HCT116 (cell line): ENCODE data around the gene CFAP99. TPM values are rescaled to one million over a fixed set of nuclear protein-coding genes. Genes with fewer than 3 reads are reported as not detected.

ENCODE experiments used
- ATAC-seq: fragments of 200-7000 bp; cut with Tn5 transposase; 2 replicates; pipeline ENCODE4 v1.9.1; 2020; ENCODE audit warnings: mild to moderate bottlenecking, moderate library complexity
- BruUV-seq: library from RNA; stranded (reverse); fragments of 400-500 nt; replicated peaks from 2 replicates; lab custom pipeline; 2021; lab: Mats Ljungman, UMichigan
- CTCF ChIA-PET: fragments of 300-600 bp; sonication (Branson Sonifier 250); formaldehyde crosslinking; loops from one replicate; lab custom pipeline; 2021; ENCODE audit warnings: antibody characterized with exemption; lab: Charles Lee
- POLR2A ChIA-PET: fragments of 300-600, 350-600 bp; sonication (Branson Sonifier 250); formaldehyde crosslinking; loops from one replicate; lab custom pipeline; 2021; ENCODE audit warnings: antibody characterized with exemption; lab: Charles Lee
- RAD21 ChIA-PET, 2 experiments: fragments of 300-600 bp; sonication (Branson Sonifier 250); formaldehyde crosslinking; loops; one replicate each; lab custom pipeline; 2023; ENCODE audit warnings: low total read pairs in 2 of 2; ENCODE audit not compliant: uncharacterized antibody in 2 of 2, unreplicated experiment in 2 of 2, low non-redundant PET in 1 of 2; lab: Charles Lee
- DNase-seq: peaks from one replicate; pipeline ENCODE4 v3.0.0-alpha.2; 2010; ENCODE audit warnings: low read depth, low spot score
- H2AFZ ChIP-seq: fragments of 200-600 bp; shearing (Covaris generic), sonication (generic); 2 replicates; pipeline ENCODE4 v1.6.1; 2017; ENCODE audit warnings: low read depth, mixed run types, mixed read lengths, antibody characterized with exemption, low read length; ENCODE audit not compliant: poor library complexity, severe bottlenecking
- H3K27ac ChIP-seq: 2 replicates; pipeline ENCODE4 v1.5.1; 2012; ENCODE audit warnings: low read depth, low read length
- H3K27me3 ChIP-seq: fragments of 200-600 bp; sonication (generic); 2 replicates; pipeline ENCODE4 v1.6.1; 2016; ENCODE audit warnings: mixed run types, low read length, mixed read lengths; ENCODE audit not compliant: insufficient read depth
- H3K36me3 ChIP-seq, 2 experiments: fragments of 200-500 bp in 1 of 2; fragments of 200-600 bp in 1 of 2; sonication (Bioruptor generic) in 1 of 2; sonication (generic) in 1 of 2; 2 replicates each; pipeline versions ENCODE4 v1.5.1 to v1.6.1; 2014 to 2016; ENCODE audit warnings: low read length in 2 of 2, inconsistent platforms in 1 of 2, mixed read lengths in 1 of 2, mixed run types in 1 of 2; ENCODE audit not compliant: insufficient read depth in 2 of 2, control insufficient read depth in 1 of 2
- H3K4me1 ChIP-seq, 2 experiments: fragments of 200-600 bp in 1 of 2; sonication (generic) in 1 of 2; 2 replicates each; pipeline versions ENCODE4 v1.5.1 to v1.6.1; 2012 to 2017; ENCODE audit warnings: low read length in 2 of 2, inconsistent platforms in 1 of 2, mild to moderate bottlenecking in 1 of 2, mixed read lengths in 1 of 2, mixed run types in 1 of 2, moderate library complexity in 1 of 2; ENCODE audit not compliant: insufficient read depth in 2 of 2, control insufficient read depth in 1 of 2
- H3K4me2 ChIP-seq: fragments of 200-600 bp; sonication (generic); 2 replicates; pipeline ENCODE4 v1.6.1; 2017; ENCODE audit warnings: mixed run types, low read length, mixed read lengths
- H3K4me3 ChIP-seq, 2 experiments: fragments of 200-600 bp in 1 of 2; sonication (generic) in 1 of 2; replicated peaks in 1 of 2; 2 replicates each; pipeline ENCODE4 v1.5.1; 2011 to 2016; ENCODE audit warnings: low read length in 2 of 2, control low read depth in 1 of 2, low read depth in 1 of 2, mild to moderate bottlenecking in 1 of 2, mixed read lengths in 1 of 2, mixed run types in 1 of 2
- H3K79me2 ChIP-seq: fragments of 200-600 bp; sonication (generic); 2 replicates; pipeline ENCODE4 v1.6.1; 2017; ENCODE audit warnings: mild to moderate bottlenecking, mixed run types, low read length, moderate library complexity, mixed read lengths; ENCODE audit not compliant: insufficient read depth
- H3K9ac ChIP-seq: fragments of 200-600 bp; sonication (generic); 2 replicates; pipeline ENCODE4 v1.6.1; 2016; ENCODE audit warnings: low read length, mixed read lengths
- H3K9me2 ChIP-seq: fragments of 200-600 bp; sonication (generic), shearing (Covaris generic); 2 replicates; pipeline ENCODE4 v1.6.1; 2017; ENCODE audit warnings: mixed run types, mild to moderate bottlenecking, moderate library complexity; ENCODE audit not compliant: insufficient read depth
- H3K9me3 ChIP-seq, 2 experiments: fragments of 200-500 bp in 1 of 2; fragments of 200-600 bp in 1 of 2; sonication (Bioruptor generic) in 1 of 2; sonication (generic) in 1 of 2; 2 replicates each; pipeline ENCODE4 v1.6.1; 2014 to 2017; ENCODE audit warnings: low read length in 2 of 2, mixed read lengths in 2 of 2, inconsistent platforms in 1 of 2, low read depth in 1 of 2, mild to moderate bottlenecking in 1 of 2, mixed run types in 1 of 2, moderate library complexity in 1 of 2; ENCODE audit not compliant: control insufficient read depth in 1 of 2, insufficient read depth in 1 of 2
- H4K20me1 ChIP-seq: fragments of 200-600 bp; sonication (generic), shearing (Covaris generic); 2 replicates; pipeline ENCODE4 v1.6.1; 2017; ENCODE audit warnings: mixed run types, mild to moderate bottlenecking, moderate library complexity; ENCODE audit not compliant: insufficient read depth
- CEBPB ChIP-seq: IDR thresholded peaks from 2 replicates; pipeline ENCODE4 v1.6.1; 2012; ENCODE audit warnings: low read depth
- ELF1 ChIP-seq: IDR thresholded peaks from 2 replicates; pipeline ENCODE4 v1.6.1; 2012; ENCODE audit warnings: low read depth, borderline replicate concordance
- EZH2 ChIP-seq: fragments of 200-600 bp; sonication (generic); IDR thresholded peaks from 2 replicates; pipeline ENCODE4 v1.6.1; 2017; ENCODE audit warnings: antibody characterized with exemption, mixed run types
- EZH2phosphoT487 ChIP-seq: fragments of 200-600 bp; IDR thresholded peaks from 2 replicates; pipeline ENCODE4 v1.6.1; 2018; ENCODE audit warnings: antibody characterized with exemption, borderline replicate concordance
- JUND ChIP-seq: IDR thresholded peaks from 2 replicates; pipeline ENCODE4 v1.6.1; 2012
- POLR2A ChIP-seq: IDR thresholded peaks from 2 replicates; pipeline ENCODE4 v1.7.0; 2011; ENCODE audit warnings: borderline replicate concordance; ENCODE audit not compliant: insufficient read depth, insufficient read length; ENCODE audit errors: extremely low read depth
- SIN3A ChIP-seq: IDR thresholded peaks from 2 replicates; pipeline ENCODE4 v1.6.1; 2012; ENCODE audit warnings: low read depth
- TCF7L2 ChIP-seq: IDR thresholded peaks from 2 replicates; pipeline ENCODE4 v1.7.0; 2011; ENCODE audit warnings: borderline replicate concordance, inconsistent platforms; ENCODE audit not compliant: insufficient read depth, insufficient read length; ENCODE audit errors: extremely low read depth
- YY1 ChIP-seq: IDR thresholded peaks from 2 replicates; pipeline ENCODE4 v1.6.1; 2011; ENCODE audit warnings: low read length, low read depth, moderate library complexity, mild to moderate bottlenecking; ENCODE audit not compliant: insufficient replicate concordance; ENCODE audit errors: extremely low read depth
- ZFX ChIP-seq: fragments of 450-650 bp; IDR thresholded peaks from 2 replicates; pipeline ENCODE4 v1.6.1; 2017
- intact Hi-C: fragments of 100-400 bp; cut with micrococcal nuclease; formaldehyde crosslinking; loops from 2 replicates; pipeline ENCODE4 v1.10.0; 2022
- total RNA-seq: library from RNA; stranded (reverse); gene quantifications from one replicate; pipeline ENCODE4 v1.2.1, GENCODE V29; 2021; ENCODE audit not compliant: unreplicated experiment
- TF ChIP-seq, protein P1 (sequence below), 3 experiments: fragments of 200-600 bp in 1 of 3; sonication (generic) in 1 of 3; IDR thresholded peaks in 2 of 3; conservative IDR thresholded peaks in 1 of 3; 2 replicates each; pipeline ENCODE4 v1.5.1; 2012 to 2017; ENCODE audit warnings: low read depth in 2 of 3, low read length in 2 of 3, antibody characterized with exemption in 1 of 3, borderline replicate concordance in 1 of 3, control low read depth in 1 of 3, mild to moderate bottlenecking in 1 of 3, mixed read lengths in 1 of 3, mixed run types in 1 of 3, moderate library complexity in 1 of 3; ENCODE audit not compliant: insufficient read depth in 1 of 3
- TF ChIP-seq, protein P2 (sequence below): IDR thresholded peaks from 2 replicates; pipeline ENCODE4 v1.6.1; 2012
- TF ChIP-seq, protein P3 (sequence below): IDR thresholded peaks from 2 replicates; pipeline ENCODE4 v1.6.1; 2012; ENCODE audit warnings: low read depth

CFAP99 gene
- total RNA-seq, 1 experiment from 2014 or later = 0.42 TPM

DNA sequence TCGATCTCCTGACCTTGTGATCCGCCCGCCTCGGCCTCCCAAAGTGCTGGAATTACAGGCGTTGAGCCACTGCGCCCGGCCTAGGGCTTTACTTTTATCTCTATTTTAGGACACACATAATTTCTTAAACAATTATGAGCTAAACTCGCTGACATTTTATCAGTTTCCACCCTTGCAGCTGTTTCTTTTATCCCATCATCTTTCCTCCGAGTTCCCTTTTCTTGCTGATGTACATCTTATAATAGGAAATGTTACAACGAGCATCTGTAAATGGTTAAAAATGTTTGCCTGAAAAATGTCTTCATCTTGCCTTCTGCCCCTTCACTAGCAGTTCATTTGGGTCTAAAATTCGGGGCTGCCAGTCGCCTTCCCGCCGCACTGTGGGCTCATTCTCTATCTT is 41.5 kb upstream of the CFAP99 start:
- no TSS peak for BruUV-seq
- Histone ChIP-seq H2AFZ (no peak overlapping the region), H3K4me3 (no peak overlapping the region), H3K27ac (no peak overlapping the region), H3K9ac (no peak overlapping the region), H3K4me1 (0 out of 4 replicates have a peak, but pooled peaks cover 0 to 3% of the 10 kb centered on the region in 2 experiments), H4K20me1 (no peaks in the 10 kb centered on the region), H3K36me3 (no peaks in the 10 kb centered on the region), H3K4me2 (no peak overlapping the region), H3K9me2 (no peaks in the 10 kb centered on the region), H3K9me3 (no peaks in the 10 kb centered on the region), H3K79me2 (no peaks in the 10 kb centered on the region), H3K27me3 (no peaks in the 10 kb centered on the region)
- no peak for ATAC-seq
- POLR2A ChIA-PET = no interaction called here
- RAD21 ChIA-PET = no interaction called here
- TF ChIP-seq SIN3A (no peak), CEBPB (no peak), ELF1 (no peak), ZFX (no peak), EZH2 (no peak), EZH2phosphoT487 (no peak), TCF7L2 (no peak), POLR2A (no peak), JUND (no peak), YY1 (no peak)
- TF ChIP-seq, protein P1, sequence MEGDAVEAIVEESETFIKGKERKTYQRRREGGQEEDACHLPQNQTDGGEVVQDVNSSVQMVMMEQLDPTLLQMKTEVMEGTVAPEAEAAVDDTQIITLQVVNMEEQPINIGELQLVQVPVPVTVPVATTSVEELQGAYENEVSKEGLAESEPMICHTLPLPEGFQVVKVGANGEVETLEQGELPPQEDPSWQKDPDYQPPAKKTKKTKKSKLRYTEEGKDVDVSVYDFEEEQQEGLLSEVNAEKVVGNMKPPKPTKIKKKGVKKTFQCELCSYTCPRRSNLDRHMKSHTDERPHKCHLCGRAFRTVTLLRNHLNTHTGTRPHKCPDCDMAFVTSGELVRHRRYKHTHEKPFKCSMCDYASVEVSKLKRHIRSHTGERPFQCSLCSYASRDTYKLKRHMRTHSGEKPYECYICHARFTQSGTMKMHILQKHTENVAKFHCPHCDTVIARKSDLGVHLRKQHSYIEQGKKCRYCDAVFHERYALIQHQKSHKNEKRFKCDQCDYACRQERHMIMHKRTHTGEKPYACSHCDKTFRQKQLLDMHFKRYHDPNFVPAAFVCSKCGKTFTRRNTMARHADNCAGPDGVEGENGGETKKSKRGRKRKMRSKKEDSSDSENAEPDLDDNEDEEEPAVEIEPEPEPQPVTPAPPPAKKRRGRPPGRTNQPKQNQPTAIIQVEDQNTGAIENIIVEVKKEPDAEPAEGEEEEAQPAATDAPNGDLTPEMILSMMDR (IDR thresholded peaks at IDR 0.05 in 2 of 3, conservative IDR thresholded peaks at IDR 0.05 in 1 of 3; ENCODE audit: borderline replicate concordance in 1 of 3, insufficient read depth in 1 of 3, low read depth in 2 of 3, low read length in 2 of 3) = no peak
- TF ChIP-seq, protein P2, sequence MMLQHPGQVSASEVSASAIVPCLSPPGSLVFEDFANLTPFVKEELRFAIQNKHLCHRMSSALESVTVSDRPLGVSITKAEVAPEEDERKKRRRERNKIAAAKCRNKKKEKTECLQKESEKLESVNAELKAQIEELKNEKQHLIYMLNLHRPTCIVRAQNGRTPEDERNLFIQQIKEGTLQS = no peak
- TF ChIP-seq, protein P3, sequence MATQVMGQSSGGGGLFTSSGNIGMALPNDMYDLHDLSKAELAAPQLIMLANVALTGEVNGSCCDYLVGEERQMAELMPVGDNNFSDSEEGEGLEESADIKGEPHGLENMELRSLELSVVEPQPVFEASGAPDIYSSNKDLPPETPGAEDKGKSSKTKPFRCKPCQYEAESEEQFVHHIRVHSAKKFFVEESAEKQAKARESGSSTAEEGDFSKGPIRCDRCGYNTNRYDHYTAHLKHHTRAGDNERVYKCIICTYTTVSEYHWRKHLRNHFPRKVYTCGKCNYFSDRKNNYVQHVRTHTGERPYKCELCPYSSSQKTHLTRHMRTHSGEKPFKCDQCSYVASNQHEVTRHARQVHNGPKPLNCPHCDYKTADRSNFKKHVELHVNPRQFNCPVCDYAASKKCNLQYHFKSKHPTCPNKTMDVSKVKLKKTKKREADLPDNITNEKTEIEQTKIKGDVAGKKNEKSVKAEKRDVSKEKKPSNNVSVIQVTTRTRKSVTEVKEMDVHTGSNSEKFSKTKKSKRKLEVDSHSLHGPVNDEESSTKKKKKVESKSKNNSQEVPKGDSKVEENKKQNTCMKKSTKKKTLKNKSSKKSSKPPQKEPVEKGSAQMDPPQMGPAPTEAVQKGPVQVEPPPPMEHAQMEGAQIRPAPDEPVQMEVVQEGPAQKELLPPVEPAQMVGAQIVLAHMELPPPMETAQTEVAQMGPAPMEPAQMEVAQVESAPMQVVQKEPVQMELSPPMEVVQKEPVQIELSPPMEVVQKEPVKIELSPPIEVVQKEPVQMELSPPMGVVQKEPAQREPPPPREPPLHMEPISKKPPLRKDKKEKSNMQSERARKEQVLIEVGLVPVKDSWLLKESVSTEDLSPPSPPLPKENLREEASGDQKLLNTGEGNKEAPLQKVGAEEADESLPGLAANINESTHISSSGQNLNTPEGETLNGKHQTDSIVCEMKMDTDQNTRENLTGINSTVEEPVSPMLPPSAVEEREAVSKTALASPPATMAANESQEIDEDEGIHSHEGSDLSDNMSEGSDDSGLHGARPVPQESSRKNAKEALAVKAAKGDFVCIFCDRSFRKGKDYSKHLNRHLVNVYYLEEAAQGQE = no peak
- CTCF ChIA-PET = no interaction called here
- DNase-seq = no peak
- intact Hi-C loops = no loop called here
